Lower leg skin (tissue), 3 donors: ENCODE measurements around the gene COPB1.

ENCODE experiments used
- CTCF ChIP-seq, 3 donors: fragments of 450-650 bp; IDR thresholded peaks; one replicate each; pipeline ENCODE4 v1.5.1; 2016; ENCODE audit warnings: antibody characterized with exemption in 3 of 3, mild to moderate bottlenecking in 3 of 3, moderate library complexity in 2 of 3
- POLR2A ChIP-seq, 2 donors: fragments of 450-650 bp; IDR thresholded peaks; one replicate each; pipeline ENCODE4 v1.6.1; 2016 to 2017; ENCODE audit warnings: antibody characterized with exemption in 2 of 2, mild to moderate bottlenecking in 1 of 2, moderate library complexity in 1 of 2

GRCh38 chr11:14451825-14452224, 47.8 kb downstream of the COPB1 start:
- TF ChIP-seq CTCF (IDR thresholded peaks at IDR 0.05) (no peak), POLR2A (IDR thresholded peaks at IDR 0.05) (no peak)
